ENCODE measurements around the gene GPR4.

DNA sequence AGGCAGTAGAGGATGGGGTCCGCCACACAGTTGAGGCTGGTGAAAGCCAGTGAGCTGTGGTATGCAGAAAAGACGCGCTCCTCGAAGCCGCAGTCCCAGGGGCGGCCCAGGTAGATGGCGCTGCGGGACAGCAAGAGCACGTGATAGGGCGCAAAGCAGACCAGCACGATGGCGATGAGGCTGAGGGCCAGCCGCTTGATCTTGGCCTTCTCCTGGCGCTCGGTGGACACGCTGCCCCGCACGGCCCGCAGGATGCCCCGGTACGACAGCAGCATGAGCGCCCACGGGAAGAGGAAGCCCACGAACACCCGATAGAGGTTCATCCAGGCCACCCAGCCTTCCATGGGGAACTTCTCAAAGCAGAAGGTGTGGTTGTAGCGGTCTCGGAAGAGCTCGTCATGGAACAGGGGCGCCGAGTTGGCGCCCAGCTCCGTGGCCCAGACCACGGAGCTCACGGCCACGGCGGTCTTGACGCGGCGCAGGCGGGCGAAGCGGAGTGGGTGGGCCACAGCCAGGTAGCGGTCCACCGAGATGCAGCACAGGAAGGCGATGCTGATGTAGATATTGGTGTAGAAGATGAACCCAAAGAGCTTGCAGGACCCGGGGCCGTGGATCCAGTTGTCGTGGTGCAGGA, 10.9 kb downstream of the GPR4 start:
- TF ChIP-seq, protein P1, sequence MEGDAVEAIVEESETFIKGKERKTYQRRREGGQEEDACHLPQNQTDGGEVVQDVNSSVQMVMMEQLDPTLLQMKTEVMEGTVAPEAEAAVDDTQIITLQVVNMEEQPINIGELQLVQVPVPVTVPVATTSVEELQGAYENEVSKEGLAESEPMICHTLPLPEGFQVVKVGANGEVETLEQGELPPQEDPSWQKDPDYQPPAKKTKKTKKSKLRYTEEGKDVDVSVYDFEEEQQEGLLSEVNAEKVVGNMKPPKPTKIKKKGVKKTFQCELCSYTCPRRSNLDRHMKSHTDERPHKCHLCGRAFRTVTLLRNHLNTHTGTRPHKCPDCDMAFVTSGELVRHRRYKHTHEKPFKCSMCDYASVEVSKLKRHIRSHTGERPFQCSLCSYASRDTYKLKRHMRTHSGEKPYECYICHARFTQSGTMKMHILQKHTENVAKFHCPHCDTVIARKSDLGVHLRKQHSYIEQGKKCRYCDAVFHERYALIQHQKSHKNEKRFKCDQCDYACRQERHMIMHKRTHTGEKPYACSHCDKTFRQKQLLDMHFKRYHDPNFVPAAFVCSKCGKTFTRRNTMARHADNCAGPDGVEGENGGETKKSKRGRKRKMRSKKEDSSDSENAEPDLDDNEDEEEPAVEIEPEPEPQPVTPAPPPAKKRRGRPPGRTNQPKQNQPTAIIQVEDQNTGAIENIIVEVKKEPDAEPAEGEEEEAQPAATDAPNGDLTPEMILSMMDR (conservative IDR thresholded peaks at IDR 0.05; ENCODE audit: low read length) = peak; percentile 71
- TF ChIP-seq EZH2phosphoT487 (IDR thresholded peaks at IDR 0.05; ENCODE audit: borderline replicate concordance, low read depth, low read length) = no peak

Data from OCI-LY7 (cell line).